Measurements from ENCODE around the gene PPIL6.
A peak's percentile ranks its signal among the peaks of the same experiment; 100 is the strongest.

PPIL6 gene

DNA sequence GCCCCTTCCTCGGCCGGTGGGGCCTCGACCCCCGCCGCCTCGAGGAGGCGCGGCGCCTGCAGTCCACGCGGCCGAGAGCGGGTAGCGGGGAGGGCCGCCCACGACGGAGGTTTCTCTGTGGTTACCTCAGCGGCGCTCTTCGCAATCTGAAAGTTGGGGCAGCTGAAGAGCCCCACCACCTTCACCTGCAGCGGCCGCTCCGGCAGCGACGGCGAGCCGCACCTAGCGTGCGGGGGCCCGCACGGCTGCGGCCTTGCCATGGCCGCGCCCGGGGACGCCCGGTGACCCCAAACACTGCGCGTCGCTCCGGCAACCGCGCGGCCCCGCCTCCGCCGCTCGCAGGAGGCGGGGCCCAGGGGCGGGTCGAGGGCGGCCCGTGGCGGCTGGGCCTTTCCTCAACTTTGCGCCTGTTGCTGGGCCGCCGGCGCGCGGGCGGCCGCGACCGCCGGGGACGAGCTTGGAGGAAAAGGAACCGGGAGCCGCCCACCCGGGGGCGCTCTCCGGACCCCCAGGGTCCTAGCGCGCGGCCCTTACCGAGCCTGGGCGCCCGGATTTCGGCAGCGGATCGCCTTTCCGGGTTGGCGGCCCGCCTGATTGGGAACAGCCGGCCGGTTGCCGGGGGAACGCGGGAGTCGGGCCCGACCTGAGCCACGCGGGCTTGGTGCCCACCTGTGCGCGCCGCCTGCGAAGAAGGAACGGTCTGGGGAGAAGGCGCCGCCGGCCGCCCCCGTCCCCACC lies at the start of gene PPIL6, which contains the start of gene SMPD2:
Gene PPIL6, minus strand, starts transcription at position 298 of the 738 bp plus-strand sequence. Its CDS starts 38 bp downstream, at position 260.
Gene SMPD2, plus strand, starts transcription at position 394 of the 738 bp plus-strand sequence. CDS start 398 bp downstream, outside the sequence.
- Histone ChIP-seq H3K36me3 (ENCODE audit: control insufficient read depth, low read length) (peaks cover 44% of the 10 kb centered on the region), H3K9me3 (ENCODE audit: control insufficient read depth, insufficient read depth, low read length) (no peaks in the 10 kb centered on the region), H3K4me2 (ENCODE audit: low read length) (peak within 1 kb of the TSS; percentile 97), H3K27ac (ENCODE audit: low read depth, low read length) (peak within 1 kb of the TSS; percentile 63), H3K4me1 (ENCODE audit: control insufficient read depth, low read length) (peaks cover 20% of the 10 kb centered on the region), H3K9me2 (replicated peaks; ENCODE audit: control insufficient read depth, low read length) (no peaks in the 10 kb centered on the region), H3K4me3 (ENCODE audit: low read length) (peak within 1 kb of the TSS; percentile 94), H4K20me1 (ENCODE audit: control insufficient read depth, insufficient read depth, low read depth, low read length) (peaks cover 3% of the 10 kb centered on the region), H3K27me3 (ENCODE audit: control insufficient read depth, low read length) (no peaks in the 10 kb centered on the region), H3K79me2 (ENCODE audit: control insufficient read depth, low read length) (peaks cover 18% of the 10 kb centered on the region), H3F3A (ENCODE audit: control insufficient read depth, insufficient read depth) (no peaks in the 10 kb centered on the region)
- no peak for TF ChIP-seq EZH2phosphoT487 (IDR thresholded peaks at IDR 0.05; ENCODE audit: borderline replicate concordance, low read length)
- TF ChIP-seq, protein P1, sequence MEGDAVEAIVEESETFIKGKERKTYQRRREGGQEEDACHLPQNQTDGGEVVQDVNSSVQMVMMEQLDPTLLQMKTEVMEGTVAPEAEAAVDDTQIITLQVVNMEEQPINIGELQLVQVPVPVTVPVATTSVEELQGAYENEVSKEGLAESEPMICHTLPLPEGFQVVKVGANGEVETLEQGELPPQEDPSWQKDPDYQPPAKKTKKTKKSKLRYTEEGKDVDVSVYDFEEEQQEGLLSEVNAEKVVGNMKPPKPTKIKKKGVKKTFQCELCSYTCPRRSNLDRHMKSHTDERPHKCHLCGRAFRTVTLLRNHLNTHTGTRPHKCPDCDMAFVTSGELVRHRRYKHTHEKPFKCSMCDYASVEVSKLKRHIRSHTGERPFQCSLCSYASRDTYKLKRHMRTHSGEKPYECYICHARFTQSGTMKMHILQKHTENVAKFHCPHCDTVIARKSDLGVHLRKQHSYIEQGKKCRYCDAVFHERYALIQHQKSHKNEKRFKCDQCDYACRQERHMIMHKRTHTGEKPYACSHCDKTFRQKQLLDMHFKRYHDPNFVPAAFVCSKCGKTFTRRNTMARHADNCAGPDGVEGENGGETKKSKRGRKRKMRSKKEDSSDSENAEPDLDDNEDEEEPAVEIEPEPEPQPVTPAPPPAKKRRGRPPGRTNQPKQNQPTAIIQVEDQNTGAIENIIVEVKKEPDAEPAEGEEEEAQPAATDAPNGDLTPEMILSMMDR (IDR thresholded peaks at IDR 0.05; ENCODE audit: low read depth, low read length, poor library complexity, severe bottlenecking): peak; percentile 17

DNA sequence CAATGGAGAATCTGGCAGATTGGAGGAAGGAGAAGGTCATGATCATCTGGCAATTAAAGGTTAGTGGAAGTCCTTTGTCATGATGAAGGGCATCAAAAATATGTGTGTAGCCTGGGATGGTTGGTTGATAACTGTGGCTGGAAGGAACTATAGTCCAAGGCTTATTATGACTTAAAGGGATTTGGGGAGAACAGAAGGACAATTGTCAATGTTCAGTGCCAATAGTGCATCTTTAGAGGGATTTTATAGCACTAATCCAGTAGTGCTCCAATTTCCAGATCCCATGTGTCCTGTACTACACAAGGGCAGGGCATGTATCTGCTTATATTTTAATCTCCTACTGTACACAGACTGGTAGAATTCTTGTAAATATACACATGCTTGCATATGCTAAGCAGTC lies 47.6 kb upstream of the PPIL6 start:
- Histone ChIP-seq H3K4me2 (ENCODE audit: low read length) (no peak overlapping the region), H3K79me2 (ENCODE audit: control insufficient read depth, low read length) (no peaks in the 10 kb centered on the region), H3K9me3 (ENCODE audit: control insufficient read depth, insufficient read depth, low read length) (no peaks in the 10 kb centered on the region), H4K20me1 (ENCODE audit: control insufficient read depth, insufficient read depth, low read depth, low read length) (no peaks in the 10 kb centered on the region), H3K36me3 (ENCODE audit: control insufficient read depth, low read length) (no peaks in the 10 kb centered on the region), H3F3A (ENCODE audit: control insufficient read depth, insufficient read depth) (peaks cover 4% of the 10 kb centered on the region), H3K27me3 (ENCODE audit: control insufficient read depth, low read length) (no peaks in the 10 kb centered on the region; the same call in 1 of the 2 replicates), H3K9me2 (replicated peaks; ENCODE audit: control insufficient read depth, low read length) (no peaks in the 10 kb centered on the region), H3K27ac (ENCODE audit: low read depth, low read length) (no peak overlapping the region), H3K4me3 (ENCODE audit: low read length) (no peak overlapping the region), H3K4me1 (ENCODE audit: control insufficient read depth, low read length) (peaks cover 24% of the 10 kb centered on the region)
- no peak for TF ChIP-seq EZH2phosphoT487 (IDR thresholded peaks at IDR 0.05; ENCODE audit: borderline replicate concordance, low read length)
- TF ChIP-seq, protein P1 (IDR thresholded peaks at IDR 0.05; ENCODE audit: low read depth, low read length, poor library complexity, severe bottlenecking): no peak

DNA sequence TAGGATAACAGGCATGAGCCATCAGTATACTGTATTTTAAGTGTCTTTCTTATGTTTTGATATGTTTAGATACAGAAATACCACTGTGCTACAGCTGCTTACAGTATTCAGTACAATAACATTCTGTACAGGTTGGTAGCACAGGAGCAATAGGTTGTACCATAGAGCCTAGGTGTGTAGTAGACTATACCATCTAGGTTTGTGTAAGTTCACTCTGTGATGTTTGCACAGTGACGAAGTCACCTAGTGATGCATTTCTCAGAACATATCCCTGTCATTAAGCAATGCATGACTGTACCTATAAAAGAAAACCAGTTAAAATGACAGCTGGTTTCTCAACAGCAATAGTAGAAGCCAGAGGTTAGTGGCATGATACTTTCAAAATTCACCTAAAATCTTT lies 45.6 kb upstream of the PPIL6 start:
- Histone ChIP-seq H3K4me1 (ENCODE audit: control insufficient read depth, low read length) (peaks cover 27% of the 10 kb centered on the region), H3K27ac (ENCODE audit: low read depth, low read length) (no peak overlapping the region), H4K20me1 (ENCODE audit: control insufficient read depth, insufficient read depth, low read depth, low read length) (peaks cover 3% of the 10 kb centered on the region; the same call in 1 of the 2 replicates), H3K4me2 (ENCODE audit: low read length) (no peak overlapping the region), H3K27me3 (ENCODE audit: control insufficient read depth, low read length) (no peaks in the 10 kb centered on the region; the same call in 1 of the 2 replicates), H3K79me2 (ENCODE audit: control insufficient read depth, low read length) (peaks cover 19% of the 10 kb centered on the region), H3K9me3 (ENCODE audit: control insufficient read depth, insufficient read depth, low read length) (no peaks in the 10 kb centered on the region), H3K36me3 (ENCODE audit: control insufficient read depth, low read length) (peaks cover 11% of the 10 kb centered on the region), H3K4me3 (ENCODE audit: low read length) (no peak overlapping the region), H3F3A (ENCODE audit: control insufficient read depth, insufficient read depth) (peaks cover 4% of the 10 kb centered on the region), H3K9me2 (replicated peaks; ENCODE audit: control insufficient read depth, low read length) (no peaks in the 10 kb centered on the region)
- TF ChIP-seq, protein P1 (IDR thresholded peaks at IDR 0.05; ENCODE audit: low read depth, low read length, poor library complexity, severe bottlenecking): no peak
- no peak for TF ChIP-seq EZH2phosphoT487 (IDR thresholded peaks at IDR 0.05; ENCODE audit: borderline replicate concordance, low read length)

All from DOHH2 (cell line).